Sigmoid colon (tissue), 7 donors: Measurements from ENCODE around the gene TNRC18. TPM values are rescaled to one million over a fixed set of nuclear protein-coding genes. Genes with fewer than 3 reads are reported as not detected.

Experiments
- DNase-seq: peaks from one replicate; pipeline ENCODE4 v3.0.0-alpha.2; 2019
- H3K27ac ChIP-seq, 4 donors: fragments of 200-600 bp; sonication (generic); one replicate each; pipeline ENCODE4 v1.5.1; 2016 to 2019; ENCODE audit warnings: mild to moderate bottlenecking in 1 of 4
- H3K27me3 ChIP-seq, 3 donors: fragments of 200-600 bp; sonication (generic); one replicate each; pipeline ENCODE4 v1.5.1; 2019; ENCODE audit warnings: mild to moderate bottlenecking in 1 of 3
- H3K36me3 ChIP-seq, 4 donors: fragments of 200-600 bp; sonication (generic); one replicate each; pipeline ENCODE4 v1.5.1; 2016 to 2019
- H3K4me1 ChIP-seq, 4 donors: fragments of 200-600 bp; sonication (generic); one replicate each; pipeline ENCODE4 v1.5.1; 2017 to 2019
- H3K4me3 ChIP-seq, 4 donors: fragments of 200-600 bp; sonication (generic); one replicate each; pipeline ENCODE4 v1.5.1; 2017 to 2019; ENCODE audit warnings: mild to moderate bottlenecking in 2 of 4, moderate library complexity in 1 of 4
- H3K9me3 ChIP-seq, 4 donors: fragments of 200-600 bp in 3 of 4; sonication (generic) in 3 of 4; one replicate each; pipeline versions ENCODE4 v1.5.1 to v1.6.1; 2013 to 2019
- CTCF ChIP-seq, 4 experiments: fragments of 450-650 bp in 3 of 4; fragments of 200-600 bp in 1 of 4; IDR thresholded peaks; one replicate each; pipeline ENCODE4 v1.5.1; 2016 to 2019; ENCODE audit warnings: antibody characterized with exemption in 4 of 4, mild to moderate bottlenecking in 3 of 4, moderate library complexity in 2 of 4
- EP300 ChIP-seq, 4 donors: sonication (generic); formaldehyde crosslinking; IDR thresholded peaks; one replicate each; pipeline ENCODE4 v1.6.1; 2017; ENCODE audit warnings: antibody characterized with exemption in 4 of 4
- POLR2A ChIP-seq, 2 donors: fragments of 450-650 bp; IDR thresholded peaks; one replicate each; pipeline ENCODE4 v1.6.1; 2016; ENCODE audit warnings: antibody characterized with exemption in 2 of 2, mild to moderate bottlenecking in 2 of 2, moderate library complexity in 2 of 2
- POLR2AphosphoS5 ChIP-seq, 4 donors: sonication (generic); formaldehyde crosslinking; IDR thresholded peaks; one replicate each; pipeline ENCODE4 v1.6.1; 2017; ENCODE audit warnings: antibody characterized with exemption in 4 of 4
- WGBS, 2 donors: extraction: QIAGEN DNeasy Blood & Tissue Kit; methylation state at CpG; one replicate each; pipeline ENCODE4 v1.1.7; 2013; 5-methylcytosine and 5-hydroxymethylcytosine counted together
- intact Hi-C: fragments of 100-400 bp; cut with DNase I; formaldehyde crosslinking; loops from one replicate; pipeline ENCODE4 v1.15.1; 2023
- polyA plus RNA-seq, 3 donors: library from polyadenylated mRNA; stranded (reverse); fragments of 200-250 nt; gene quantifications; one replicate each; pipeline ENCODE4 v1.2.3, GENCODE V29; 2013
- total RNA-seq, 4 donors: library from RNA; depleted of rRNA; stranded (reverse); fragments of >200 nt; gene quantifications; one replicate each; pipeline ENCODE4 v1.1.0, GENCODE V29; 2016
- donor health status: healthy with polysubstance abuse.
- donor health status: Bipolar disorder and iron deficiency.
- donor health status: healthy.

Gene TNRC18
- total and polyA plus RNA-seq, 7 donors = 12.6 to 187 (median 44.9) TPM

GRCh38 chr7:5422396-5423305 lies 983 bp downstream of the TNRC18 start:
- intact Hi-C loops = loop anchor here (5.0 kb wide), 1 partner anchor 270 kb away; no protein-coding TSS in a partner anchor
- TF ChIP-seq CTCF (IDR thresholded peaks at IDR 0.05) = peak in 1 of 4 experiments; percentile 27
- no peak for TF ChIP-seq POLR2A (IDR thresholded peaks at IDR 0.05)
- no peak for DNase-seq
- H3K4me1 ChIP-seq = peaks cover 0 to 24% (median 17%) of the 10 kb centered on the region in 4 donors
- peak overlapping the region; percentile 97 to 100 (median 100) for H3K27ac ChIP-seq
- H3K4me3 ChIP-seq = peak overlapping the region; percentile 84 to 96 (median 91)
- H3K27me3 ChIP-seq = no peaks in the 10 kb centered on the region
- no peaks in the 10 kb centered on the region for H3K9me3 ChIP-seq
- H3K36me3 ChIP-seq = no peaks in the 10 kb centered on the region
- WGBS, 2 donors = 1% methylated on average over 56 of the region's 56 CpGs

- intact Hi-C loops = loop anchor here (5.0 kb wide), 1 partner anchor 270 kb away; no protein-coding TSS in a partner anchor
- 0 to 1% methylated on average over 42 of the region's 42 CpGs for WGBS, 2 donors
- no peaks in the 10 kb centered on the region for H3K27me3 ChIP-seq
- peaks cover 0 to 32% (median 21%) of the 10 kb centered on the region in 4 donors for H3K4me1 ChIP-seq
- H3K36me3 ChIP-seq = no peaks in the 10 kb centered on the region
- no peak for TF ChIP-seq EP300 (IDR thresholded peaks at IDR 0.05)
- no peak for TF ChIP-seq CTCF (IDR thresholded peaks at IDR 0.05)
- peak; percentile 62 to 84 (median 67) for TF ChIP-seq POLR2AphosphoS5 (IDR thresholded peaks at IDR 0.05)
- TF ChIP-seq POLR2A (IDR thresholded peaks at IDR 0.05) = peak in 1 of 2 donors; percentile 20
- peak; percentile 81 for DNase-seq
- H3K4me3 ChIP-seq = peak overlapping the region; percentile 84 to 96 (median 91)
- H3K9me3 ChIP-seq = no peaks in the 10 kb centered on the region
- peak overlapping the region; percentile 97 to 100 (median 100) for H3K27ac ChIP-seq
These were observed 1.8 kb downstream of the TNRC18 start for GRCh38 chr7:5421714-5422395.

- Histone ChIP-seq H3K4me3 (peak overlapping the region; percentile 84 to 96 (median 91)), H3K4me1 (peaks cover 0 to 34% (median 23%) of the 10 kb centered on the region in 4 donors), H3K27ac (peak overlapping the region; percentile 97 to 100 (median 100)), H3K36me3 (no peaks in the 10 kb centered on the region), H3K27me3 (no peaks in the 10 kb centered on the region), H3K9me3 (no peaks in the 10 kb centered on the region)
- no peak for DNase-seq
- intact Hi-C loops = loop anchor here (5.0 kb wide), 1 partner anchor 271 kb away; no protein-coding TSS in a partner anchor
- TF ChIP-seq EP300 (IDR thresholded peaks at IDR 0.05) (no peak), POLR2AphosphoS5 (IDR thresholded peaks at IDR 0.05) (peak in 1 of 4 donors; percentile 19), POLR2A (IDR thresholded peaks at IDR 0.05) (no peak)
- WGBS, 2 donors = 0% methylated on average over 93 of the region's 93 CpGs
These were observed 2.5 kb downstream of the TNRC18 start for GRCh38 chr7:5420881-5421713.

- WGBS, 2 donors = 1% methylated on average over 85 of the region's 85 CpGs
- intact Hi-C loops = loop anchor here (5.0 kb wide), 1 partner anchor 272 kb away; no protein-coding TSS in a partner anchor
- no peak for DNase-seq
- peak overlapping the region; percentile 84 to 96 (median 91) for H3K4me3 ChIP-seq
- no peaks in the 10 kb centered on the region for H3K9me3 ChIP-seq
- H3K27ac ChIP-seq = peak overlapping the region; percentile 97 to 100 (median 100)
- H3K36me3 ChIP-seq = no peaks in the 10 kb centered on the region
- H3K4me1 ChIP-seq = peaks cover 0 to 40% (median 27%) of the 10 kb centered on the region in 4 donors
- no peaks in the 10 kb centered on the region for H3K27me3 ChIP-seq
- no peak for TF ChIP-seq CTCF (IDR thresholded peaks at IDR 0.05)
- TF ChIP-seq POLR2A (IDR thresholded peaks at IDR 0.05) = no peak
- TF ChIP-seq EP300 (IDR thresholded peaks at IDR 0.05) = no peak
- TF ChIP-seq POLR2AphosphoS5 (IDR thresholded peaks at IDR 0.05) = no peak
These were observed 3.4 kb downstream of the TNRC18 start for GRCh38 chr7:5420067-5420880.
